Measurements from ENCODE around the gene NKAPL. TPM values are rescaled to one million over a fixed set of nuclear protein-coding genes. Genes with fewer than 3 reads are reported as not detected.
"Not testable (repeated sequence)": the region's sequence is repeated elsewhere in the genome, so short reads cannot be mapped to it uniquely, and the experiment has no call there.

NKAPL gene
- total and polyA plus RNA-seq, 2 donors from 2014 or later = 1.2 to 1.7 TPM

GRCh38 chr6:28295326-28295725, 36.2 kb downstream of the NKAPL start:
- FAIRE-seq = no peak
- intact Hi-C loops (cut with DNase I) = no loop called here
- DNase-seq = no peak

DNA sequence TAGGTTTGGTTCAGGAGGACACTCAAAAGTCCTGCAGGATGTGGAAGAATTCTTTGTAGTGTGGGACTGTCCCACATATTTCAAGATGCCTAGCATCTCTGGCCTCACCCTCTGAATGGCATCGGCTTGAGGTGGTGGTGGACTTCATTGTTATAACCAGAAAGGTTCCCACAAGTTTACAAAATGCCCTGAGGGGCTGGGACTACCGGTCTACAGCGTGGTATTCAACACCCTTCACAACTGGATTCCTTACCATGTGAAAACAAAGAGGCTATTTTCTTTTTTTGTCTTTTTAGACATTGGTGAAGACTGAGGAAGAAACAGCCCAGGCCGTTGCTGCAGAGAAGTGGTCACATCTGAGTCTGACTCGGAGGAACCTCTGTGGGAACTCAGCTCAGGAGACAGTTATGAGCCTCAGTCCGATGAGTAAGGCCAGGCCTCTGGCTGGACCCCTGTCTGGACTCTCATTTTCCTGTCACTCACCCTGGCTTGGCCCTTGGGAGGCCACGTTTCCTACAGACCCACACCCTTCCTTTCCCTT, 37.5 kb downstream of the NKAPL start:
- TF ChIP-seq, protein P1, sequence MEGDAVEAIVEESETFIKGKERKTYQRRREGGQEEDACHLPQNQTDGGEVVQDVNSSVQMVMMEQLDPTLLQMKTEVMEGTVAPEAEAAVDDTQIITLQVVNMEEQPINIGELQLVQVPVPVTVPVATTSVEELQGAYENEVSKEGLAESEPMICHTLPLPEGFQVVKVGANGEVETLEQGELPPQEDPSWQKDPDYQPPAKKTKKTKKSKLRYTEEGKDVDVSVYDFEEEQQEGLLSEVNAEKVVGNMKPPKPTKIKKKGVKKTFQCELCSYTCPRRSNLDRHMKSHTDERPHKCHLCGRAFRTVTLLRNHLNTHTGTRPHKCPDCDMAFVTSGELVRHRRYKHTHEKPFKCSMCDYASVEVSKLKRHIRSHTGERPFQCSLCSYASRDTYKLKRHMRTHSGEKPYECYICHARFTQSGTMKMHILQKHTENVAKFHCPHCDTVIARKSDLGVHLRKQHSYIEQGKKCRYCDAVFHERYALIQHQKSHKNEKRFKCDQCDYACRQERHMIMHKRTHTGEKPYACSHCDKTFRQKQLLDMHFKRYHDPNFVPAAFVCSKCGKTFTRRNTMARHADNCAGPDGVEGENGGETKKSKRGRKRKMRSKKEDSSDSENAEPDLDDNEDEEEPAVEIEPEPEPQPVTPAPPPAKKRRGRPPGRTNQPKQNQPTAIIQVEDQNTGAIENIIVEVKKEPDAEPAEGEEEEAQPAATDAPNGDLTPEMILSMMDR (IDR thresholded peaks at IDR 0.05; ENCODE audit: borderline replicate concordance, extremely low read depth, insufficient read depth) = no peak
- no peak overlapping the region for H3K9ac ChIP-seq (ENCODE audit: low read length in 3 of 3)
- DNase-seq = no peak
- H3K4me1 ChIP-seq (ENCODE audit: control insufficient read depth in 2 of 3, insufficient read depth in 2 of 3, low read depth in 1 of 3, low read length in 3 of 3) = no peaks in the 10 kb centered on the region
- no peaks in the 10 kb centered on the region for H3K27me3 ChIP-seq (ENCODE audit: control insufficient read depth, insufficient read depth, low read length)
- peaks cover 0 to 4% (median 3%) of the 10 kb centered on the region in 3 donors for H3K36me3 ChIP-seq (ENCODE audit: control insufficient read depth in 2 of 3, insufficient read depth in 3 of 3, low read length in 3 of 3)
- FAIRE-seq = no peak
- no peak overlapping the region for H3K27ac ChIP-seq (ENCODE audit: low read depth in 2 of 2, low read length in 2 of 2)
- H3K9me3 ChIP-seq (ENCODE audit: control insufficient read depth in 2 of 3, insufficient read depth in 1 of 3, low read length in 3 of 3) = no peaks in the 10 kb centered on the region
- no peak overlapping the region for H3K4me3 ChIP-seq (ENCODE audit: low read length in 3 of 3)
- intact Hi-C loops (cut with DNase I) = no loop called here

More at GRCh38 chr6:28295326-28295725, 36.2 kb downstream of the NKAPL start:
- Histone ChIP-seq H3K27me3 (ENCODE audit: control insufficient read depth, insufficient read depth, low read length) (no peaks in the 10 kb centered on the region), H3K36me3 (ENCODE audit: control insufficient read depth in 2 of 3, insufficient read depth in 3 of 3, low read length in 3 of 3) (peaks cover 0 to 3% (median 1%) of the 10 kb centered on the region in 3 donors), H3K27ac (ENCODE audit: low read depth in 2 of 2, low read length in 2 of 2) (no peak overlapping the region), H3K4me1 (ENCODE audit: control insufficient read depth in 2 of 3, insufficient read depth in 2 of 3, low read depth in 1 of 3, low read length in 3 of 3) (no peaks in the 10 kb centered on the region), H3K9me3 (ENCODE audit: control insufficient read depth in 2 of 3, insufficient read depth in 1 of 3, low read length in 3 of 3) (no peaks in the 10 kb centered on the region), H3K4me3 (ENCODE audit: low read length in 3 of 3) (no peak overlapping the region), H3K9ac (ENCODE audit: low read length in 3 of 3) (no peak overlapping the region)
- TF ChIP-seq, protein P1 (IDR thresholded peaks at IDR 0.05; ENCODE audit: borderline replicate concordance, extremely low read depth, insufficient read depth) = no peak

GRCh38 chr6:28303570-28303969, 44.5 kb downstream of the NKAPL start:
- Histone ChIP-seq H3K9ac (ENCODE audit: low read length in 3 of 3) (no peak overlapping the region), H3K27ac (ENCODE audit: low read depth in 2 of 2, low read length in 2 of 2) (no peak overlapping the region), H3K27me3 (ENCODE audit: control insufficient read depth, insufficient read depth, low read length) (no peaks in the 10 kb centered on the region), H3K4me3 (ENCODE audit: low read length in 3 of 3) (no peak overlapping the region), H3K36me3 (ENCODE audit: control insufficient read depth in 2 of 3, insufficient read depth in 3 of 3, low read length in 3 of 3) (peaks cover 0 to 4% (median 0%) of the 10 kb centered on the region in 3 donors), H3K9me3 (ENCODE audit: control insufficient read depth in 2 of 3, insufficient read depth in 1 of 3, low read length in 3 of 3) (no peaks in the 10 kb centered on the region), H3K4me1 (ENCODE audit: control insufficient read depth in 2 of 3, insufficient read depth in 2 of 3, low read depth in 1 of 3, low read length in 3 of 3) (no peaks in the 10 kb centered on the region)
- intact Hi-C loops (cut with DNase I) = no loop called here
- FAIRE-seq = no peak
- no peak for DNase-seq
- TF ChIP-seq, protein P1 (IDR thresholded peaks at IDR 0.05; ENCODE audit: borderline replicate concordance, extremely low read depth, insufficient read depth) = no peak

DNA sequence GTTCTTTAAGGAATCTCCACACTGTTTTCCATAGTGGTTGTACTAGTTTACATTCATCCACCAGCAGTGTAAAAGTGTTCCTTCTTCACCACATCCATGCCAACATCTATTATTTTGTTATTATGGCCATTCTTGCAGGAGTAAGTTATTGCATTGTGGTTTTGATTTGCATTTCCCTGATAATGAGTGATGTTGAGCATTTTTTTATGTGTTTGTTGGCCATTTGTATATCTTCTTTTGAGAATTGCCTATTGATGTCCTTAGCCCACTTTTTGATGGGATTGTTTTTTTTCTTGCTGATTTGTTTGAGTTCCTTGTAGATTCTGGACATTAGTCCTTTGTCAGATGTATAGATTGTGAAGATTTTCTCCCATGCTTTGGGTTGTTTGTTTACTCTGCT, 47.3 kb downstream of the NKAPL start:
- intact Hi-C loops (cut with DNase I); FAIRE-seq: not testable (repeated sequence)

More for the DNA sequence above, 47.3 kb downstream of the NKAPL start:
- H3K27me3 ChIP-seq (ENCODE audit: control insufficient read depth, insufficient read depth, low read length); H3K4me3 ChIP-seq (ENCODE audit: low read length in 3 of 3); H3K4me1 ChIP-seq (ENCODE audit: control insufficient read depth in 2 of 3, insufficient read depth in 2 of 3, low read depth in 1 of 3, low read length in 3 of 3); H3K9ac ChIP-seq (ENCODE audit: low read length in 3 of 3); DNase-seq; H3K36me3 ChIP-seq (ENCODE audit: control insufficient read depth in 2 of 3, insufficient read depth in 3 of 3, low read length in 3 of 3); H3K27ac ChIP-seq (ENCODE audit: low read depth in 2 of 2, low read length in 2 of 2); H3K9me3 ChIP-seq (ENCODE audit: control insufficient read depth in 2 of 3, insufficient read depth in 1 of 3, low read length in 3 of 3): not testable (repeated sequence)

Other genes with a start within 250 kb of the NKAPL start
- gene ZNF165, start 178.7 kb upstream of the NKAPL start, total RNA-seq = 3.6 TPM
- 3.0 TPM for gene ZNF165, start 178.7 kb upstream of the NKAPL start, polyA plus RNA-seq (ENCODE audit: insufficient read depth, low read depth, low replicate concordance)
- gene ZSCAN16, start 134.7 kb upstream of the NKAPL start, total RNA-seq = 6.1 TPM
- 6.8 TPM for gene ZSCAN16, start 134.7 kb upstream of the NKAPL start, polyA plus RNA-seq (ENCODE audit: insufficient read depth, low read depth, low replicate concordance)
- gene ZKSCAN8, start 117.4 kb upstream of the NKAPL start, total RNA-seq = 26.4 TPM
- 3.5 TPM for gene ZKSCAN8, start 117.4 kb upstream of the NKAPL start, polyA plus RNA-seq (ENCODE audit: insufficient read depth, low read depth, low replicate concordance)
- gene ZSCAN9, start 34.0 kb upstream of the NKAPL start, total RNA-seq = 15.6 TPM
- gene ZSCAN9, start 34.0 kb upstream of the NKAPL start, polyA plus RNA-seq (ENCODE audit: insufficient read depth, low read depth, low replicate concordance) = 8.1 TPM
- gene ZKSCAN4, start 7.0 kb upstream of the NKAPL start, total RNA-seq = 7.4 TPM
- 3.9 TPM for gene ZKSCAN4, start 7.0 kb upstream of the NKAPL start, polyA plus RNA-seq (ENCODE audit: insufficient read depth, low read depth, low replicate concordance)
- 17.2 TPM for gene ZSCAN26, start 7.8 kb downstream of the NKAPL start, total RNA-seq
- gene ZSCAN26, start 7.8 kb downstream of the NKAPL start, polyA plus RNA-seq (ENCODE audit: insufficient read depth, low read depth, low replicate concordance) = 11.8 TPM
- 3.0 TPM for gene PGBD1, start 22.3 kb downstream of the NKAPL start, total RNA-seq
- 3.1 TPM for gene PGBD1, start 22.3 kb downstream of the NKAPL start, polyA plus RNA-seq (ENCODE audit: insufficient read depth, low read depth, low replicate concordance)
- gene ZSCAN31, start 76.9 kb downstream of the NKAPL start, total RNA-seq = 6.3 TPM
- 4.1 TPM for gene ZSCAN31, start 76.9 kb downstream of the NKAPL start, polyA plus RNA-seq (ENCODE audit: insufficient read depth, low read depth, low replicate concordance)
- gene ZKSCAN3, start 90.7 kb downstream of the NKAPL start, total RNA-seq = 8.3 TPM
- 3.5 TPM for gene ZKSCAN3, start 90.7 kb downstream of the NKAPL start, polyA plus RNA-seq (ENCODE audit: insufficient read depth, low read depth, low replicate concordance)
- gene ZSCAN12, start 140.4 kb downstream of the NKAPL start, total RNA-seq = 7.9 TPM
- 1.3 TPM for gene ZSCAN12, start 140.4 kb downstream of the NKAPL start, polyA plus RNA-seq (ENCODE audit: insufficient read depth, low read depth, low replicate concordance)
- gene ZSCAN23, start 184.2 kb downstream of the NKAPL start, total RNA-seq = 5.5 TPM
- 0.49 TPM for gene ZSCAN23, start 184.2 kb downstream of the NKAPL start, polyA plus RNA-seq (ENCODE audit: insufficient read depth, low read depth, low replicate concordance)

Data from kidney (tissue), 14 donors.